KOPT-K1 (cell line): ENCODE data around the gene ARHGAP23.
"Not testable (repeated sequence)": the region's sequence is repeated elsewhere in the genome, so short reads cannot be mapped to it uniquely, and the experiment has no call there.

Source experiments
- H3K27ac ChIP-seq: fragments of 200-600 bp; sonication (generic); 2 replicates; pipeline ENCODE4 v1.5.1; 2016; ENCODE audit warnings: antibody characterized with exemption, mild to moderate bottlenecking, low read depth, low read length; ENCODE audit not compliant: poor library complexity, severe bottlenecking
- H3K36me3 ChIP-seq: fragments of 200-600 bp; sonication (generic); 2 replicates; pipeline ENCODE4 v1.5.1; 2017; ENCODE audit warnings: antibody characterized with exemption, mild to moderate bottlenecking, low read length, moderate library complexity; ENCODE audit not compliant: insufficient read depth
- H3K9me3 ChIP-seq: fragments of 200-600 bp; sonication (generic); 2 replicates; pipeline ENCODE4 v1.5.1; 2017; ENCODE audit warnings: antibody characterized with exemption, low read length, mild to moderate bottlenecking; ENCODE audit not compliant: insufficient read depth, poor library complexity, severe bottlenecking

Gene ARHGAP23

DNA sequence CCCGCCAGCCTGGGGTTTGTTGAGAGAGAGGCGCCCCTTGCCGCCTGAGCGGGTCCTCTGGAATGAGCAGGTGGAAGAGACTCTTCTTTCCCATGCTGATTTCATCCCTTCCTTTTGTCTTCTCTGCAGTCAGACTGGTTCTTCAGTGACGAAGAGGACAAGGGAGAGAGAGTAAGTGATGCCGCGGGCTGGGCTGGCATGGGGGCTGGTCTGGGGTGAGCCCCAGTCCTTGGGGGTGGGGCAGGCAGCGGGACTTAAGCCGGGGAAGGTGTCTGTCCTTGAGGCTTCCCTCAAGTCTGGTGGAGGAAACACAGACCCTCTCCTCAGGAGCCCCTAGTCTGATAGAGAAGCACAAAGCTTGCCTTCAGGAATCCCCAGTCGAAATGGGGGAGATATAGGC is 69.4 kb downstream of the ARHGAP23 start:
- Histone ChIP-seq H3K9me3 (peaks cover 14% of the 10 kb centered on the region), H3K36me3 (peaks cover 11% of the 10 kb centered on the region; the same call in 1 of the 2 replicates)
- not testable (repeated sequence) for H3K27ac ChIP-seq

DNA sequence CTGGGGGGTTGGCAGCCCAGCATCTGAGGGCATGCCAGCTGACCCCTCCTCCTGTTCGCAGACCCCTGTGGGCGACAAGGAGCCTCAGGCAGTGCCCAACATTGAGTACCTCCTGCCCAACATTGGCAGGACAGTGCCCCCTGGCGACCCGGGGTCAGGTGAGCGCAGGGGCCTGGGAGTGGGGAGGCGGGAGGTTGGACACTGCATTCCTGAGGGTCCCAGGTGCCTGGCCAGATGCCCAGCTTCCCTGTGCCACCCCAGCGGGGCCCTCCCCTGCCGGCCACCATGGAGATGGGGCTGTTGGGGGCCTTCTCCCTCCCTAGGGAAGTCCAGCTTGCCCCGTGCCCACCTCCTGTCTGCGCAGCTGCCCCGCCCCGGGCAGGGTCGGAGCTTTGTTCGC is 70.1 kb downstream of the ARHGAP23 start:
- Histone ChIP-seq H3K36me3 (peaks cover 8% of the 10 kb centered on the region; the same call in 1 of the 2 replicates), H3K27ac (no peak overlapping the region), H3K9me3 (peaks cover 14% of the 10 kb centered on the region)

DNA sequence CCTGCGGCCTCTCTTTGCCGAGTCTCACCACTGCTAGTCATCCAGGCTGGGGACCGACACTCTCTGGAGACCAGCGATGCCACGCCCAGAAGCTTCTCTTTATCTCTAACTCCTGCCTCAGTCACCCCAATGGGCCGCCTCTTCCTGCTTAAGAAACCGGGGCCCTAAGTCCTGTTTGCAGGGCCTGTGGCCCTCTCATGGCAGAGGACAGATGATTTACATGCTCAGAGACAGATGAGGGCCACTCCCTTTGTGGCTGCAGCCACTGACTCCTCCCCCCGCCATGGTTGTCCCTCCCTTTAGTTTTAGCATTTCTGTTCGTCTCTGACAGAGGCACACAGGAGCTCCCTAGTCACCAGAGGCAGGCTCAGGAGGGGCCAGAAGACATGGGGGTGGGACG is 71.0 kb downstream of the ARHGAP23 start:
- not testable (repeated sequence) for H3K27ac ChIP-seq, H3K36me3 ChIP-seq
- peaks cover 14% of the 10 kb centered on the region for H3K9me3 ChIP-seq

DNA sequence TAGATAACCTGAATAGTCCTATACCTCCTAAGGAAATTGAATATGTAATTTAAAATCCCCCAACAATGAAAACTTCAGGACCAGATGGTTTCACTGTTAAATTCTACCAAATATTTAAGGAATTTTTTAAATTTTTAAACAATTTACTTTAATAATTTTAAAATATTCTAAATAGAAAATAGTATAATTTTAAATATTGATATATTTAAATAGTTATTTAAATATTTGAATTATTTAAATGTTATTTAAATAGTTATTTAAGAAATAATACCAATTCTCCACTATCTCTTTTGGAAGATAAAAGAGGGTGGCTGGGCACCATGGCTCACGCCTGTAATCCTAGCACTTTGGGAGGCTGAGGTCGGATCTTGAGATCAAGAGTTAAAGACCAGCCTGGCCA is 73.5 kb downstream of the ARHGAP23 start:
- H3K9me3 ChIP-seq, H3K36me3 ChIP-seq, H3K27ac ChIP-seq: not testable (repeated sequence)

DNA sequence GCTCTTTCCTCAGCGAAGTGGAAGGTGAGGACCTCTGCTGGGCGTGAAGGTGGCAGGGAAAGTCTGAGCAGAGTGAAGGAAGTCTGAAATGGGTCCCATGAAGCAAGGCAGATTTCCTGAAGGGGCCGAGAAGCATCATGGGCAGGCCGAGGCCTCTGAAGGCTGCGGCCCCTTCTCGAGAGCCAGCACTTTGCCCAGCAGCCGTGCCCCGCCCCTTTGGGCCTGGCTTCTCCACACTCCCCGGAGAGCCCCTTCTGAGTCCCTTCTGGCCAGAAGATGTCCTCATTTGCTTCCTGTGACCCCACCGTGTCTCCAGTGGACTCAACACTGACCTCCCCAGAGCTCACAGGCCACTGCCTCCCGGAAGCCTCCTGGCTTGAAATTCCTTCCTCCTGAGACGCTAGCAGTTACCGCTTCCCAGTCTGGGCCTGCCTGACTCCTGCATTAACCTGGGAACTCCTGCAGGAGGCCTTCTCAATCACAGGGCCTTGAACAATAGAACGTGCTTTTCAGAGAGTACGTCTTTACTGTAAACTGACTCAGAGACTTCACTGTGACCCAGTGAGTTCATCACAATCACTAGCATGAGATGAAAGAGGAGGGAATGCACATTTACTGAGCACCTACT is 75.1 kb downstream of the ARHGAP23 start:
- H3K9me3 ChIP-seq, H3K36me3 ChIP-seq, H3K27ac ChIP-seq: not testable (repeated sequence)

DNA sequence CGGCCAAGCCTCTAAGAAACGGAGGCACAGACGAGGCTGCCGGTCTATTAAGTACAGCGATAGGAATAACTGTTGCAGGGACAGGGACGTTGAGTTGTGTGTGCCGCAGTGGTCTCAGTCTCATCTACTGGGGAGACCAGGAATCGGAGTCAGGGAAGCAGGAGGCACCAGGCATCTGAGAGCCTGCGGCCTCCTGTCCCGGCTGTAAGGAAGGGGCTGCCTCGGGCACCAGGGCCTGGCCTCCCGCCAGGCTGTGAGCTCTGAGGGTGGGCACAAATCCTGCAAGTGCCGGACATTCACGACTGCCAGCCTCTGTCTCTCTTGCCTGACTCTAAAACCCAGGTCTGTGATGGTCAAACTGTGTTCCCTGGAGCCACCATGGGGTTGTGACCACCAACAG is 76.0 kb downstream of the ARHGAP23 start:
- H3K9me3 ChIP-seq = no peaks in the 10 kb centered on the region
- H3K36me3 ChIP-seq = no peaks in the 10 kb centered on the region; the same call in 1 of the 2 replicates
- H3K27ac ChIP-seq = no peak overlapping the region

DNA sequence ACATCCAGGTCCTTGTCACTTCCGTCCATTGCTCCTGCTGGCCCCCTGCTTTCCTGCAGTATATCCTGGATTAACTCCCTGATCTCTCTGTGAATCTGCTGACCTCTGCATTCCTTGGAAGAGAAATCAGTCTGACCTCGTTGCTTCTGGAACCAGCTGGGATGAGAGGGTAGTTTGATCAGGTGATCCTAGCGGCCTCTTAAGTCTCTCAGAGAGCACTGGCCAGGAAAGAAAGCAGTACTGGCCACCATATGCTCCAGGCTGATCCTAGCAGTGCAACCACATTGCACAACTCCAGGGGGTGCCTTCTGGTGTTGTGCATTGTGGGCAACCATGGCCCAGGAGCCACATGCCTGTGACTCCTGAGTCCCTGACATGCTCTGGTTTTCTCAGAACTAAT is 79.2 kb downstream of the ARHGAP23 start:
- Histone ChIP-seq H3K9me3 (no peaks in the 10 kb centered on the region), H3K27ac (no peak overlapping the region), H3K36me3 (no peaks in the 10 kb centered on the region; the same call in 1 of the 2 replicates)

DNA sequence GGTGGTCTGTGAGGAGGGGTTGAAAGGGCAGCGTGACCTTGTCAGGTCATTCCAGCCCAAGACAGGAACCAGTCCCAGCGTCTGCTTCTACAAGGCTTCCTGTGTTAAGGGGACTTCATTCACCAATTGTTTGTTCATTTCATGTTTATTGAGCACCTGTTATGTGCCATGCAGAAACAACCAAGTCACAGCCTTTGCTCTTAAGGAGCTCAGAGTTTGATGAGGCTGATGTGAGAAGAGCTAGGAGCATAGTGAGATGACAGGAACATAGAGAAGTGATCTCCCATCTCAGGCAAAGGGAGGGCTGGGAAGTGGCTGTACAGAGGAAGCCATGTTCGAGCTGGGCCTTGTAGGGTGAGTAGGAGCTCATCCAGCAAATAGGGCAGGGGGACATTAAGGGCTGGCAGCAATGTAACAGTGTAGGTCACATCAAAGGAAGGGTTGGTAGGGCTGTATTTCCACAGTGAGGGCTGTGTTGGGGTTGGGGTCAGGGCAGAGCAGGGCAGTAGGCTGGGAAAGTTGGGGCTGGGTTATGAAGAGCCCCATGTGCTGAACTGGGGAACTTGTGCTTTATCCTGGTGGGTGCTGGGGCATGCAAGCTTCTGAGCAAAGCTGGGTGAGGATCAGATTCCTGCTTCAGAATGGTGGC is 79.8 kb downstream of the ARHGAP23 start:
- Histone ChIP-seq H3K9me3 (no peaks in the 10 kb centered on the region), H3K36me3 (no peaks in the 10 kb centered on the region; the same call in 1 of the 2 replicates), H3K27ac (no peak overlapping the region)

DNA sequence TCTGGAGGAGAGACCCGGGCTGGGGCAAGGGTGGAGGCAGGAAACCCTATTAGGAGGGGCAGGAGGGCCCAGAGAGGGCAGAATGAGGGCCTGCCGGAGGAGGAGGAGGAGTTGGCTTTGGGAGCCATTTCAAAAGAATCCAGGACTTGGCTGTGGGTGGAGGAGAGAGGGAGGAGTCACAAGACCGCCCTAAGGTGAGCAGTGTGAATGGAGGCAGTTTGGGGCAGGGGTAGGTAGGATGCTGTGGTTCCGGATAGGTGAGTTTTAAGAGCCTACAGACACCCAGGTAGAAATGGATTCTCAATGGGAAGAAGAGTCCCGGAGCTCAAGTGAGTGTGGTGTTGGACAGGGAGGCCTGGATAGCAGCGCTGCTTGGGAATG is 80.3 kb downstream of the ARHGAP23 start:
- no peaks in the 10 kb centered on the region for H3K36me3 ChIP-seq
- no peak overlapping the region for H3K27ac ChIP-seq
- H3K9me3 ChIP-seq = no peaks in the 10 kb centered on the region

DNA sequence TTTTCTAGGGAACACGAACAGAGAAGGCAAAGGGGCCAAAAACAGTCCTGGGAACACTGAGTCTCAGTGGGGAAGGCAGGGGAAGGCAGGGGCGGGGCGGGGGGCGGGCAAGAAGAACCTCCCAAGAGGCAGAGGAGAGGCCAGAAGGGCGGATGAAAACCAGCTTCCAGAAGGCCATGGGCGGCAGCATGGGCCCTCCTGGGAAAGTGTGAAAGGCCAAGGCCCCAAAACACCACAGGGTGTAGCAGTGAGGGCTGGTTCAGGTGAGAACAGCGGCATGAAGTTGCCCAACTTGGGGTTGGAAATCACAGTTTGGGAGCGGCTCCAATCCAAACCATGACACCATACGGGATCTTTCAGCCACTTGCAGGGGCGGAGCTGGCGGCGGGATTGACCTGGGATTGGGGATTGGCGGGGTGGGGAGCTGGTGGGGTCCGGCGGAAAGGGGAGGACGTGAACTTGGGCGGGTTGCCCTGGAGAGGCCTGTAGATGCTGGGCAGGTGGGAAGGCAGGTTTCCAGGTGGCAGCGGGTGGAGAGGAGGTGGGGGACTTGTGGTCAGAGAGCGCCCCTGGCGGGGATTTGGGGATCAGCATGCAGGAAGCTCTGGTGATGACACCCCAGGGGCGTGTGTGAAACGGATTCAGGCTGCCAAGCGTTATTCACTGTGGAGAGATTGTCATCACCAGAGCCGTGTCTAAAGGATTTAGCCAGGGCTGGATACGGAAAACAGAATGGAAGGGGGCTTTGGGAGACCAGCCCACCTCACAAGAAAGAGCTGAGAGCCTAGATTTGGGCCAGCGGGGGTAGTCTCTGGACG is 80.9 kb downstream of the ARHGAP23 start:
- Histone ChIP-seq H3K27ac (no peak overlapping the region), H3K36me3 (no peaks in the 10 kb centered on the region), H3K9me3 (no peaks in the 10 kb centered on the region)

DNA sequence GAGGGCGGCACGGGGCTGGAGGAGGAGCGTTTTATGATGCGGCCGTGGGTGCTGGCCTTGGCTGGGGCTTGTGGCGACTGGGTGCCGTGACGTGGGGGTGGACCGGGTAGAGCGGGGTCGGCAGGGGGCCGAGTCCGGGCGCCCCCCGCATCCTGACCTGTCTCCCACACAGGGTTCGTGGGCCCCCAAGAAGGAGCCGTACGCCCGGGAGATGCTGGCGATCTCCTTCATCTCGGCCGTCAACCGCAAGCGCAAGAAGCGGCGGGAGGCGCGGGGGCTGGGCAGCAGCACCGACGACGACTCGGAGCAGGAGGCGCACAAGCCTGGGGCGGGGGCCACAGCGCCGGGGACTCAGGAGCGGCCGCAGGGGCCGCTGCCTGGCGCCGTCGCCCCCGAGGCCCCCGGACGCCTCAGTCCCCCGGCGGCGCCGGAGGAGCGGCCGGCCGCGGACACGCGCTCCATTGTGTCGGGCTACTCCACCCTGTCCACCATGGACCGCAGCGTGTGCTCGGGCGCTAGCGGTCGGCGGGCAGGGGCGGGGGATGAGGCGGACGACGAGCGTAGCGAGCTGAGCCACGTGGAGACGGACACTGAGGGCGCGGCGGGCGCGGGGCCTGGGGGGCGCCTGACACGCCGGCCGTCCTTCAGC is 81.6 kb downstream of the ARHGAP23 start:
- Histone ChIP-seq H3K27ac (no peak overlapping the region), H3K9me3 (no peaks in the 10 kb centered on the region), H3K36me3 (no peaks in the 10 kb centered on the region)

DNA sequence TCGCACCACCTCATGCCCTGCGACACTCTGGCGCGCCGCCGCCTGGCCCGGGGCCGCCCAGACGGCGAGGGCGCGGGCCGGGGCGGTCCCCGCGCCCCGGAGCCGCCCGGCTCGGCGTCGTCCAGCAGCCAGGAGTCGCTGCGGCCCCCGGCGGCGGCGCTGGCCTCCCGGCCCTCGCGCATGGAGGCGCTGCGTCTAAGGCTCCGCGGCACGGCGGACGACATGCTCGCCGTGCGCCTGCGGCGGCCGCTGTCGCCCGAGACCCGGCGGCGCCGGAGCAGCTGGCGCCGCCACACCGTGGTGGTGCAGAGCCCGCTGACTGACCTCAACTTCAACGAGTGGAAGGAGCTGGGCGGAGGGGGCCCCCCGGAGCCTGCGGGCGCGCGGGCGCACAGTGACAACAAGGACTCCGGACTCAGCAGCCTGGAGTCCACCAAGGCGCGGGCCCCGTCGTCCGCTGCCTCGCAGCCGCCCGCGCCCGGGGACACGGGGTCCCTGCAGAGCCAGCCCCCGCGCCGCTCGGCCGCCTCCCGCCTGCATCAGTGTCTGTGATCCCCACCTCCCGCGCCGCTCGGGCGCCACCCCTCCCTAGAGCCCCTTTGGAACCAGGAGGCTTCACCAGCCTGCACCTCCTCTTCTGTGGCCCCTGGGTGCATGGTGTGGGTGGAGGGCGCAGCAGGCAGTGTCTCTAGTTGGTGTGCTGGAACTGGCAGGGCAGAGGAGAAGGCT is 82.3 kb downstream of the ARHGAP23 start:
- H3K9me3 ChIP-seq = no peaks in the 10 kb centered on the region
- H3K27ac ChIP-seq = no peak overlapping the region
- H3K36me3 ChIP-seq = no peaks in the 10 kb centered on the region

DNA sequence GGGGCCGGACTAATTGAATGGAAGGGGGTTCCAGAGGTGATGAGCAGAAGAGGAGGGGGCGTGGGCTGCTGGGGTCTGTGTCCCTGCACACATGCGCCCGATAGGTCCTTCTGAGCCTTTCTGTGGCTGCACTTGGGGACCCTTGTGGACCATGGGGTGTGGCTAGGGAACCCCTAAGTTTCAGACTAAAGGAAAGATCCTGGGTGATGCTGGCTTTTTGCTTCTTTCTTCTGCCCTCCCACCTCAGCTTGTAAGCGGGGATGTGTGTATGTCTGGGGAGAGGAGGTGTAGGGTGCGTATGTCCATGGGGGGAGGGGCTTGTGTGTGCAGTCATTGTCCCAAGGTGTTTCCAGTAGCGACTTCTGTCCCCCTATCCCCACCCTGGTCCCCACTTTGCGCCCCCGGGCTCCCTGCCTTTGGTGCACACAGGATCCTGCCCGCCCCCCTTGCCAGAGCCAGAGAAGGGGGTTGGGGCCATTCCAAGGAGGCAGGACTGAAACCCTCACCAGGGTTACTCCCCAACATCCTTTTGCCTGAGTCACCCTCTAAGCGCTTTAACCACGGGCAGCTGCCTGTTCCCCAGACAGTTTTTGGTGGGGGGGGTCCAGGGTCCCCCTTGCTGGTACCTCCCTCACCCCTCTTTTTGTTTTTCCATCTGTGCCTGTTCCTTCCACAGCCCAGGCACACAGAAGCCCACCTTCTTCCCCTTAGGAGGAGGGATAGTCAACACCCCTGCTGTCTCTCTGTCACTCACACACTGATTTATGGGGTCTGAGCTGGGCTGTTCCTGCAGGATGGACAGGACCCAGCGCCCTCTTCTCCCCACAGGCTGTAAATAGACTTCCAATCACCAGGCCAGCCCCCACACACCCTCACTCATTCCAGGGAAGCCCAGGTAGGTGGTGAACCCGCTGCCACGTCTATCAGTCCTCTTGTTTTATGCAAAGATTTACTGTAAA is 83.2 kb downstream of the ARHGAP23 start:
- no peaks in the 10 kb centered on the region for H3K9me3 ChIP-seq
- H3K27ac ChIP-seq = no peak overlapping the region
- H3K36me3 ChIP-seq = no peaks in the 10 kb centered on the region
